DND-41 (cell line): ENCODE data around the gene SYNE1.

ENCODE experiments used
- ATAC-seq: fragments of 200-7000 bp; cut with Tn5 transposase; 3 replicates; pipeline ENCODE4 v1.9.1; 2021; ENCODE audit warnings: low read depth; ENCODE audit not compliant: insufficient read depth
- DNase-seq: peaks from one replicate; pipeline ENCODE4 v3.0.0-alpha.2; 2020
- H2AFZ ChIP-seq: 2 replicates; pipeline ENCODE4 v1.6.0; 2012; ENCODE audit warnings: low read depth, low read length
- H3K27ac ChIP-seq: 2 replicates; pipeline ENCODE4 v1.5.1; 2012; ENCODE audit warnings: low read length, inconsistent platforms
- H3K27me3 ChIP-seq: fragments of 200-600 bp; sonication (generic); 2 replicates; pipeline ENCODE4 v1.6.0; 2012; ENCODE audit warnings: low read length, mild to moderate bottlenecking, inconsistent platforms; ENCODE audit not compliant: insufficient read depth, poor library complexity
- H3K36me3 ChIP-seq: 2 replicates; pipeline ENCODE4 v1.5.1; 2012; ENCODE audit warnings: low read length, inconsistent platforms; ENCODE audit not compliant: insufficient read depth
- H3K4me1 ChIP-seq: 2 replicates; pipeline ENCODE4 v1.5.1; 2012; ENCODE audit warnings: mild to moderate bottlenecking, low read length; ENCODE audit not compliant: insufficient read depth
- H3K4me2 ChIP-seq: 2 replicates; pipeline ENCODE4 v1.6.0; 2012; ENCODE audit warnings: mild to moderate bottlenecking, moderate library complexity, low read length, inconsistent platforms; ENCODE audit not compliant: insufficient read depth
- H3K4me3 ChIP-seq, 2 experiments: fragments of 200-600 bp in 1 of 2; shearing (Covaris generic) in 1 of 2; 2 replicates each; pipeline ENCODE4 v1.5.1; 2012 to 2016; ENCODE audit warnings: inconsistent platforms in 2 of 2, low read length in 2 of 2, mild to moderate bottlenecking in 2 of 2, low read depth in 1 of 2, moderate library complexity in 1 of 2
- H3K79me2 ChIP-seq: 2 replicates; pipeline ENCODE4 v1.6.0; 2012; ENCODE audit warnings: low read length, inconsistent platforms; ENCODE audit not compliant: insufficient read depth
- H3K9ac ChIP-seq: 2 replicates; pipeline ENCODE4 v1.6.0; 2012; ENCODE audit warnings: low read depth, mild to moderate bottlenecking, inconsistent platforms, low read length, moderate library complexity
- H3K9me3 ChIP-seq: 2 replicates; pipeline ENCODE4 v1.5.1; 2012; ENCODE audit warnings: low read length, moderate library complexity, mild to moderate bottlenecking, inconsistent platforms; ENCODE audit not compliant: insufficient read depth, severe bottlenecking
- H4K20me1 ChIP-seq: 2 replicates; pipeline ENCODE4 v1.6.0; 2012; ENCODE audit warnings: low read length; ENCODE audit not compliant: insufficient read depth
- EZH2 ChIP-seq: IDR thresholded peaks from 3 replicates; pipeline ENCODE4 v1.6.1; 2012; ENCODE audit warnings: borderline replicate concordance, low read depth, mild to moderate bottlenecking, moderate library complexity, low read length, inconsistent platforms; ENCODE audit not compliant: severe bottlenecking
- TF ChIP-seq, protein P1 (sequence below): IDR thresholded peaks from 2 replicates; pipeline ENCODE4 v1.5.1; 2012; ENCODE audit warnings: borderline replicate concordance, low read length, moderate library complexity, mild to moderate bottlenecking; ENCODE audit not compliant: poor library complexity, severe bottlenecking; ENCODE audit errors: extremely low read depth

The SYNE1 gene

DNA sequence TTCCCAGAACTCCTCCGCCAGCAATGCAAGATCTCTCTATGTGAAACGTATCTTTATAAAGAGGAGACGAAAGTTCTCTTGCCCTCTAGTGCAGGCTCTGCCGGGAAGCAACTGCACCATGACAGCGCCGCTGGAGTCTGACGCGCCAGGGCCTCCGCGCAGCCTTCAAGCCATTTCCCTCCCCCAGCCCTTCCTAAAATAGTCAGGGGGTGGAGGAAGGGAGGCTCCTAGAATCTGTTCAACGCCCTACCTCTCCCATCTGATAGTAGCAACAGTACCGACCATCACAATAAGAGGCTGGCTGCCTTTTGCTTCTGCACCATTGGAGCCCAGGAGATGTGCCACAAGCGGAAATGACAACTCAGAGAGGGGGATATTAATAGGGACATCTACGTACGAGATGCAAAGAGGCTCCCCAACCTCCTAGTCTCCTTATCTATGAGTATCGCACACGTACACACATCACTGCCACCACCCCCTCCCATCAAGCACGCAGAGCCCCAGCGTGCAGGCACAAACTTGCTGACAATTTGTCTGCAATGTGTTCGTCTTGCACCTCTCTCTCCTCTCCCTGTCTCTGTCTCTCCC is 1.0 kb downstream of the SYNE1 start:
- no peak overlapping the region for H3K9ac ChIP-seq
- H3K36me3 ChIP-seq = no peaks in the 10 kb centered on the region
- no peaks in the 10 kb centered on the region for H3K27me3 ChIP-seq
- H3K4me1 ChIP-seq = no peaks in the 10 kb centered on the region
- DNase-seq = no peak
- H3K27ac ChIP-seq = no peak overlapping the region
- no peak overlapping the region for H3K4me2 ChIP-seq
- no peak for TF ChIP-seq EZH2
- TF ChIP-seq, protein P1, sequence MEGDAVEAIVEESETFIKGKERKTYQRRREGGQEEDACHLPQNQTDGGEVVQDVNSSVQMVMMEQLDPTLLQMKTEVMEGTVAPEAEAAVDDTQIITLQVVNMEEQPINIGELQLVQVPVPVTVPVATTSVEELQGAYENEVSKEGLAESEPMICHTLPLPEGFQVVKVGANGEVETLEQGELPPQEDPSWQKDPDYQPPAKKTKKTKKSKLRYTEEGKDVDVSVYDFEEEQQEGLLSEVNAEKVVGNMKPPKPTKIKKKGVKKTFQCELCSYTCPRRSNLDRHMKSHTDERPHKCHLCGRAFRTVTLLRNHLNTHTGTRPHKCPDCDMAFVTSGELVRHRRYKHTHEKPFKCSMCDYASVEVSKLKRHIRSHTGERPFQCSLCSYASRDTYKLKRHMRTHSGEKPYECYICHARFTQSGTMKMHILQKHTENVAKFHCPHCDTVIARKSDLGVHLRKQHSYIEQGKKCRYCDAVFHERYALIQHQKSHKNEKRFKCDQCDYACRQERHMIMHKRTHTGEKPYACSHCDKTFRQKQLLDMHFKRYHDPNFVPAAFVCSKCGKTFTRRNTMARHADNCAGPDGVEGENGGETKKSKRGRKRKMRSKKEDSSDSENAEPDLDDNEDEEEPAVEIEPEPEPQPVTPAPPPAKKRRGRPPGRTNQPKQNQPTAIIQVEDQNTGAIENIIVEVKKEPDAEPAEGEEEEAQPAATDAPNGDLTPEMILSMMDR = no peak
- no peaks in the 10 kb centered on the region for H3K79me2 ChIP-seq
- no peaks in the 10 kb centered on the region for H3K9me3 ChIP-seq
- no peaks in the 10 kb centered on the region for H4K20me1 ChIP-seq
- no peak overlapping the region for H3K4me3 ChIP-seq
- no peak overlapping the region for H2AFZ ChIP-seq
- no peak for ATAC-seq

DNA sequence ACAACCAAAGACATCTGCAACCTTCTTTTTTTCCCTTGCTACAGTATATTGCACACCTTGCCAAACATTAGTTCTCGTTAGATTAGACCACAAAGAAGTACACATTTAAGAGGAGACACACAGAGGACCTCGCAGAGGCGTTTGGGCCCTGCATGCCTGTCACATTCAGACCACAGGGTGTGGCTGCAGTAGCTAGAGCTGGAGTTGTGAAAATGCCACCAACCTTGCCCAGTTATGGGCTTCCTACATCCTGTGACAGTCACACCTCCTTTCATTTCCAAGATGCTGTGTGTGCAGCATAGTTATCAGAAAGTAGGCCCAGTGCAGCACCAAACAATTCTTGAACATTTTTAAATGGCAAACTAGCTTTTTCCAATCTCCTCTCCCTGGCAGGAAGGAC is 2.4 kb downstream of the SYNE1 start:
- DNase-seq (no peak), ATAC-seq (no peak)
- H3K4me1 ChIP-seq = no peaks in the 10 kb centered on the region
- no peak overlapping the region for H3K4me3 ChIP-seq
- H3K36me3 ChIP-seq = no peaks in the 10 kb centered on the region
- no peaks in the 10 kb centered on the region for H3K9me3 ChIP-seq
- H4K20me1 ChIP-seq = no peaks in the 10 kb centered on the region
- H3K4me2 ChIP-seq = no peak overlapping the region
- no peaks in the 10 kb centered on the region for H3K79me2 ChIP-seq
- H3K9ac ChIP-seq = no peak overlapping the region
- TF ChIP-seq, protein P1 = no peak
- no peak for TF ChIP-seq EZH2
- H3K27me3 ChIP-seq = no peaks in the 10 kb centered on the region
- H3K27ac ChIP-seq = no peak overlapping the region
- no peak overlapping the region for H2AFZ ChIP-seq

DNA sequence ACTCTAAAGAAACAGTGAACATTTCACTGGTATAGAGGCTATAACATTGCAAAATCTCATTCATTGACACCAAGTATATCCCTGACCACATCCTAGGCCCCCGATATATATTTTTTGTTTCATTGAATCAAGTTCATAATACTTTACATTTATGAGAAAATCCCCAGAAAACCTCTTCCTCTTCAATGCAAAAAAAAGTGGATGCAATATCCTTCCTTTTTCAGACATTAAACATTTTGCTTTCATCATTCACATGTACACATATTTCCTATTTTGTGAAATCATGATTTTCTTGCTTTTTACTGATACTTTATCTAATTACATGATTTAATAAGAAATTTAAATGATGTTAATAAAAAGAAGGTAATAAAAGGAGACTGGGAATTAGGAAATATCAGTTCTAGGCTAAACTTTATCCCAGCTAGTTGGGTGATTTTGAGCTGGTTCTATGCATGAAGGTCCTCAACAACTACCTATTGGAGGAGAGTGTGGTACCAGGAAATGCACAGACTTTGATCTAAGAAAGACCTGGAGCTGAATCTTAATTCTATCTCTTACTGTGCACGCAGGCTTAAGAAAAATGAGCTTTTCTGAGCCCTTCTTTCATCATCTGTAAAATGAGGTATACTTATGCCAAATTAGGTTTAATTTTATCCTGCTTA is 4.9 kb downstream of the SYNE1 start:
- no peaks in the 10 kb centered on the region for H3K4me1 ChIP-seq
- H3K4me2 ChIP-seq = no peak overlapping the region
- H3K36me3 ChIP-seq = no peaks in the 10 kb centered on the region
- H3K79me2 ChIP-seq = no peaks in the 10 kb centered on the region
- no peaks in the 10 kb centered on the region for H3K27me3 ChIP-seq
- TF ChIP-seq, protein P1 = no peak
- no peak for TF ChIP-seq EZH2
- no peaks in the 10 kb centered on the region for H4K20me1 ChIP-seq
- H3K9ac ChIP-seq = no peak overlapping the region
- no peak for ATAC-seq
- no peaks in the 10 kb centered on the region for H3K9me3 ChIP-seq
- DNase-seq = no peak
- no peak overlapping the region for H3K4me3 ChIP-seq
- H3K27ac ChIP-seq = no peak overlapping the region
- no peak overlapping the region for H2AFZ ChIP-seq
